ENCODE data around the gene PTGES2.

DNA sequence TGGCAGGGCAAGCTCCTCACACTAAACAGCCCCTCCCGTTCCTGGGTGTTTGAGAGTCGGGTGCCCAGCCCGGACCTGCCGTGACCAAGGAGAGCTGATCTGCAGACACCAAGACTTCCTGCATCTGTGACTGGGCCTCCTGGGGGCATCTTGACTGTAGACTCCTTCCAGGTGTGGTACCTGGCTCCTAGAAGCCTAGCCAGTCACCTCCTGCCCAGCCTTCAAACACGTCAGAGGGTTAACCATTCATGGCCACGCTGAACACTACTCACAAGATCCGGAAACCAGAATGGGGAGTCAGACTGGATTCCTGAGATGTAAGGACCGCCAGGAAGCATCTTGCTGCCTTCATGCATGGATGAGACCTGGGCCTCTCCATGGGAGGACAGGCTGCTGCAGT is 18.0 kb upstream of the PTGES2 start:
- TF ChIP-seq CTCF (IDR thresholded peaks at IDR 0.05) (no peak), POLR2A (IDR thresholded peaks at IDR 0.05) (no peak), POLR2AphosphoS5 (IDR thresholded peaks at IDR 0.05; ENCODE audit: insufficient read depth in 1 of 2, low read depth in 1 of 2) (peak in 1 of 2 donors; percentile 67)

All from vagina (tissue), 2 donors.